ENCODE data around the gene RNF217.

DNA sequence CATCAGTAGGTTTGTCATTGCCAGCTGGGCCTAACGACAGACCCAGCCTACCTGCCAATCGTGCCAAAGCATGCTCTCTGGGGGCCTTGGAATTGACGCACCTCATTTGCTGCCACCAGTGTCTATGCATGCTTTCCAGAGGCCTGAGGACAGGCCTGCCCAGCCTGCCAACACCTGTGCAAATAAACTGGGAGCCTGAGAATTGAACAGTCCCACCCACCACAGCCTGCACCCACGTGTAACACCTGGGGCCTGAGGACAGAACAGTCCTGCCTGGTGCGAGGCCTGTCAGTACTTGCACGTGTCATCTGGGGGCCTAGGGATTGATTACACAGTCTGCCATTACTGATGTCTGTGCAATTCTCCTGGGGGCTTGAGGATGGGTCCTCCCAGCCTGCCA lies 6.2 kb upstream of the RNF217 start:
- TF ChIP-seq ZNF8 (CRISPR knock-in tag; IDR thresholded peaks at IDR 0.05) (no peak), ZFP30 (CRISPR knock-in tag; IDR thresholded peaks at IDR 0.05) (no peak), RARB (CRISPR knock-in tag; IDR thresholded peaks at IDR 0.05) (no peak)
- TF ChIP-seq, protein P1, sequence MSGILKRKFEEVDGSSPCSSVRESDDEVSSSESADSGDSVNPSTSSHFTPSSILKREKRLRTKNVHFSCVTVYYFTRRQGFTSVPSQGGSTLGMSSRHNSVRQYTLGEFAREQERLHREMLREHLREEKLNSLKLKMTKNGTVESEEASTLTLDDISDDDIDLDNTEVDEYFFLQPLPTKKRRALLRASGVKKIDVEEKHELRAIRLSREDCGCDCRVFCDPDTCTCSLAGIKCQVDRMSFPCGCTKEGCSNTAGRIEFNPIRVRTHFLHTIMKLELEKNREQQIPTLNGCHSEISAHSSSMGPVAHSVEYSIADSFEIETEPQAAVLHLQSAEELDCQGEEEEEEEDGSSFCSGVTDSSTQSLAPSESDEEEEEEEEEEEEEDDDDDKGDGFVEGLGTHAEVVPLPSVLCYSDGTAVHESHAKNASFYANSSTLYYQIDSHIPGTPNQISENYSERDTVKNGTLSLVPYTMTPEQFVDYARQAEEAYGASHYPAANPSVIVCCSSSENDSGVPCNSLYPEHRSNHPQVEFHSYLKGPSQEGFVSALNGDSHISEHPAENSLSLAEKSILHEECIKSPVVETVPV (CRISPR knock-in tag; IDR thresholded peaks at IDR 0.05), result no peak
- TF ChIP-seq, protein P2, sequence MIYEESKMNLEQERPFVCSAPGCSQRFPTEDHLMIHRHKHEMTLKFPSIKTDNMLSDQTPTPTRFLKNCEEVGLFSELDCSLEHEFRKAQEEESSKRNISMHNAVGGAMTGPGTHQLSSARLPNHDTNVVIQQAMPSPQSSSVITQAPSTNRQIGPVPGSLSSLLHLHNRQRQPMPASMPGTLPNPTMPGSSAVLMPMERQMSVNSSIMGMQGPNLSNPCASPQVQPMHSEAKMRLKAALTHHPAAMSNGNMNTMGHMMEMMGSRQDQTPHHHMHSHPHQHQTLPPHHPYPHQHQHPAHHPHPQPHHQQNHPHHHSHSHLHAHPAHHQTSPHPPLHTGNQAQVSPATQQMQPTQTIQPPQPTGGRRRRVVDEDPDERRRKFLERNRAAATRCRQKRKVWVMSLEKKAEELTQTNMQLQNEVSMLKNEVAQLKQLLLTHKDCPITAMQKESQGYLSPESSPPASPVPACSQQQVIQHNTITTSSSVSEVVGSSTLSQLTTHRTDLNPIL (CRISPR knock-in tag; IDR thresholded peaks at IDR 0.05; ENCODE audit: low read depth), result no peak

All from SK-N-SH treated with all-trans-retinoic acid at 6 μM for 48 hours (cell line).